KMS-11 (cell line): Measurements from ENCODE around the gene CLDN7.

Experiments used
- H2AFZ ChIP-seq: fragments of 200-600 bp; sonication (generic); 2 replicates; pipeline ENCODE4 v1.6.1; 2016; ENCODE audit warnings: antibody characterized with exemption, mixed run types, low read depth
- H3K27ac ChIP-seq: fragments of 200-600 bp; sonication (generic); 2 replicates; pipeline ENCODE4 v1.6.1; 2016; ENCODE audit warnings: mild to moderate bottlenecking, mixed run types
- H3K27me3 ChIP-seq: fragments of 200-600 bp; sonication (generic); 2 replicates; pipeline ENCODE4 v1.6.1; 2017; ENCODE audit warnings: mild to moderate bottlenecking, low read depth, mixed run types, moderate library complexity; ENCODE audit not compliant: insufficient read depth
- H3K36me3 ChIP-seq: fragments of 200-600 bp; sonication (generic); 2 replicates; pipeline ENCODE4 v1.6.1; 2017; ENCODE audit warnings: mild to moderate bottlenecking, mixed run types; ENCODE audit not compliant: insufficient read depth
- H3K4me1 ChIP-seq: fragments of 200-600 bp; sonication (generic); 2 replicates; pipeline ENCODE4 v1.6.1; 2016; ENCODE audit warnings: mild to moderate bottlenecking, low read depth, mixed run types; ENCODE audit not compliant: poor library complexity, severe bottlenecking
- H3K4me2 ChIP-seq: fragments of 200-600 bp; sonication (generic); 2 replicates; pipeline ENCODE4 v1.7.0; 2016; ENCODE audit warnings: mild to moderate bottlenecking, mixed run types
- H3K4me3 ChIP-seq: fragments of 200-600 bp; sonication (generic); IDR thresholded peaks from 2 replicates; pipeline ENCODE4 v1.6.1; 2017; ENCODE audit warnings: low read depth, low read length, mixed read lengths; ENCODE audit not compliant: insufficient read depth
- H3K79me2 ChIP-seq: fragments of 200-600 bp; sonication (generic); 2 replicates; pipeline ENCODE4 v1.6.1; 2016; ENCODE audit warnings: low read depth, mixed run types; ENCODE audit not compliant: insufficient read depth
- H3K9ac ChIP-seq: fragments of 200-600 bp; sonication (generic); 2 replicates; pipeline ENCODE4 v1.6.1; 2016; ENCODE audit warnings: mild to moderate bottlenecking, mixed run types
- H4K20me1 ChIP-seq: fragments of 200-600 bp; sonication (generic); 2 replicates; pipeline ENCODE4 v1.6.1; 2016; ENCODE audit warnings: mild to moderate bottlenecking, mixed run types; ENCODE audit not compliant: insufficient read depth
- CTCF ChIP-seq: fragments of 200-600 bp; sonication (generic); conservative IDR thresholded peaks from 2 replicates; pipeline ENCODE4 v1.6.1; 2017; ENCODE audit warnings: low read depth, mild to moderate bottlenecking, antibody characterized with exemption, low read length, moderate library complexity, mixed read lengths

The CLDN7 gene

GRCh38 chr17:7292729-7293128, 30.5 kb upstream of the CLDN7 start:
- Histone ChIP-seq H3K79me2 (no peaks in the 10 kb centered on the region), H3K4me2 (no peak overlapping the region), H2AFZ (no peak overlapping the region), H3K27ac (no peak overlapping the region), H3K9ac (no peak overlapping the region), H3K4me3 (no peak overlapping the region), H3K4me1 (no peaks in the 10 kb centered on the region), H4K20me1 (no peaks in the 10 kb centered on the region), H3K36me3 (no peaks in the 10 kb centered on the region), H3K27me3 (0 out of 2 replicates have a peak, but pooled peaks cover 2% of the 10 kb centered on the region)
- TF ChIP-seq CTCF = no peak

- H3K27me3 ChIP-seq = 0 out of 2 replicates have a peak, but pooled peaks cover 2% of the 10 kb centered on the region
- H4K20me1 ChIP-seq = no peaks in the 10 kb centered on the region
- H3K79me2 ChIP-seq = no peaks in the 10 kb centered on the region
- H3K4me2 ChIP-seq = no peak overlapping the region
- no peak for TF ChIP-seq CTCF
- H3K9ac ChIP-seq = no peak overlapping the region
- H3K27ac ChIP-seq = no peak overlapping the region
- no peaks in the 10 kb centered on the region for H3K36me3 ChIP-seq
- H3K4me3 ChIP-seq = no peak overlapping the region
- no peaks in the 10 kb centered on the region for H3K4me1 ChIP-seq
- H2AFZ ChIP-seq = no peak overlapping the region
Measured at GRCh38 chr17:7292194-7292593, 29.9 kb upstream of the CLDN7 start.

DNA sequence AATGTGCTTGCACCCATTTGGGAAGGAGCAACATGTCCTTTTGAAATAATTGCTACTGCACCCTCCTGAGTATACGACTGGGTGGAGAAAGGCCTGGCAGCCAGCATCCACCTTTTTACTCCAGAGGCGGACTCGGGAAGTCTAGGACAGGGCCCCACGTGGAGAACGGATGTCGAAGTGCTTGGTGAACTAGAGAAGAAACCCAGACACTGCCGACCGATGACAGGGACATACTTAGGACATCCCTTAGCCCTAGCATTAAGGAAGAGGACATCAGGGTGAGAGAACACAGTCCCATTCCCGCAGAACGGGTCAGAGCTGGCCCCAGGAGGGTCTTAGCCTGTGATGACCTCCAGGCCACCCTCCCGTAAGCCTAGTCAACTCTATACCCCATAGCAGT, 28.4 kb upstream of the CLDN7 start:
- no peaks in the 10 kb centered on the region for H3K36me3 ChIP-seq
- no peak overlapping the region for H3K4me2 ChIP-seq
- H2AFZ ChIP-seq = no peak overlapping the region
- H3K4me3 ChIP-seq = no peak overlapping the region
- no peak overlapping the region for H3K27ac ChIP-seq
- no peaks in the 10 kb centered on the region for H3K79me2 ChIP-seq
- no peaks in the 10 kb centered on the region for H3K4me1 ChIP-seq
- no peaks in the 10 kb centered on the region for H4K20me1 ChIP-seq
- no peak overlapping the region for H3K9ac ChIP-seq
- no peak for TF ChIP-seq CTCF
- 0 out of 2 replicates have a peak, but pooled peaks cover 2% of the 10 kb centered on the region for H3K27me3 ChIP-seq

GRCh38 chr17:7290166-7290565, 27.9 kb upstream of the CLDN7 start:
- H3K79me2 ChIP-seq = no peaks in the 10 kb centered on the region
- H3K4me3 ChIP-seq = no peak overlapping the region
- no peaks in the 10 kb centered on the region for H4K20me1 ChIP-seq
- 0 out of 2 replicates have a peak, but pooled peaks cover 2% of the 10 kb centered on the region for H3K27me3 ChIP-seq
- no peaks in the 10 kb centered on the region for H3K36me3 ChIP-seq
- no peak overlapping the region for H2AFZ ChIP-seq
- no peak overlapping the region for H3K9ac ChIP-seq
- TF ChIP-seq CTCF = no peak
- H3K27ac ChIP-seq = no peak overlapping the region
- H3K4me2 ChIP-seq = no peak overlapping the region
- H3K4me1 ChIP-seq = no peaks in the 10 kb centered on the region
